HepG2 (cell line): ENCODE measurements around the gene TMEM250.

Experiments used
- CBFB ChIP-seq: sonication (generic); formaldehyde crosslinking; IDR thresholded peaks from 2 replicates; pipeline ENCODE4 v1.4.0; 2020; ENCODE audit warnings: missing genetic modification reagents
- ELK4 ChIP-seq: sonication (generic); formaldehyde crosslinking; IDR thresholded peaks from 2 replicates; pipeline ENCODE4 v1.9.0; 2021; ENCODE audit warnings: missing genetic modification reagents, borderline replicate concordance
- HNF4G ChIP-seq, 2 experiments: sonication (generic) in 1 of 2; formaldehyde crosslinking in 1 of 2; IDR thresholded peaks; 2 replicates each; pipeline versions ENCODE4 v1.4.0 to v1.6.1; 2011 to 2020; ENCODE audit warnings: borderline replicate concordance in 2 of 2, low read depth in 2 of 2, mild to moderate bottlenecking in 2 of 2, low read length in 1 of 2, missing genetic modification reagents in 1 of 2, moderate library complexity in 1 of 2
- JDP2 ChIP-seq: sonication (generic); formaldehyde crosslinking; IDR thresholded peaks from 2 replicates; pipeline ENCODE4 v1.8.1; 2022; ENCODE audit warnings: missing genetic modification reagents, borderline replicate concordance
- PAWR ChIP-seq: sonication (generic); formaldehyde crosslinking; IDR thresholded peaks from 2 replicates; pipeline ENCODE4 v1.4.0; 2020; ENCODE audit warnings: missing genetic modification reagents, mild to moderate bottlenecking, borderline replicate concordance
- POLR2AphosphoS5 ChIP-seq: IDR thresholded peaks from 2 replicates; pipeline ENCODE4 v1.6.1; 2012; ENCODE audit warnings: low read depth, low read length
- RBAK ChIP-seq: sonication (generic); formaldehyde crosslinking; IDR thresholded peaks from 2 replicates; pipeline ENCODE4 v1.5.1; 2020; ENCODE audit warnings: mild to moderate bottlenecking, missing genetic modification reagents
- ZBTB33 ChIP-seq: sonication (generic); formaldehyde crosslinking; IDR thresholded peaks from 2 replicates; pipeline ENCODE4 v1.4.0; 2020; ENCODE audit warnings: missing genetic modification reagents
- ZIK1 ChIP-seq: sonication (generic); formaldehyde crosslinking; IDR thresholded peaks from 2 replicates; pipeline ENCODE4 v1.5.0; 2020; ENCODE audit warnings: mild to moderate bottlenecking, low read depth, missing genetic modification reagents, borderline replicate concordance
- ZNF143 ChIP-seq: sonication (generic); formaldehyde crosslinking; IDR thresholded peaks from 2 replicates; pipeline ENCODE4 v1.4.0; 2020; ENCODE audit warnings: missing genetic modification reagents
- ZNF501 ChIP-seq: sonication (generic); formaldehyde crosslinking; IDR thresholded peaks from 2 replicates; pipeline ENCODE4 v1.5.1; 2020; ENCODE audit warnings: mild to moderate bottlenecking, moderate library complexity, missing genetic modification reagents
- ZNF589 ChIP-seq: sonication (generic); formaldehyde crosslinking; conservative IDR thresholded peaks from 2 replicates; pipeline ENCODE4 v1.8.0; 2022; ENCODE audit warnings: mild to moderate bottlenecking, moderate library complexity, missing genetic modification reagents
- ZNF780A ChIP-seq: sonication (generic); formaldehyde crosslinking; IDR thresholded peaks from 2 replicates; pipeline ENCODE4 v1.8.0; 2022; ENCODE audit warnings: mild to moderate bottlenecking, missing genetic modification reagents, moderate library complexity

- TF ChIP-seq JDP2 (CRISPR knock-in tag) = no peak
- no peak for TF ChIP-seq ZBTB33 (CRISPR knock-in tag)
- no peak for TF ChIP-seq ZNF780A (CRISPR knock-in tag)
- TF ChIP-seq ZIK1 (CRISPR knock-in tag) = no peak
- no peak for TF ChIP-seq PAWR (CRISPR knock-in tag)
- no peak for TF ChIP-seq ZNF589
- no peak for TF ChIP-seq ZNF143 (CRISPR knock-in tag)
- TF ChIP-seq HNF4G (IDR thresholded peaks at IDR 0.05; ENCODE audit: borderline replicate concordance, low read depth, low read length) = no peak
- no peak for TF ChIP-seq HNF4G (CRISPR knock-in tag; IDR thresholded peaks at IDR 0.05; ENCODE audit: borderline replicate concordance, low read depth)
- no peak for TF ChIP-seq ZNF501 (CRISPR knock-in tag)
- TF ChIP-seq RBAK (CRISPR knock-in tag) = no peak
- TF ChIP-seq CBFB = no peak
- no peak for TF ChIP-seq ELK4 (CRISPR knock-in tag)
- no peak for TF ChIP-seq POLR2AphosphoS5
These were observed 38.8 kb downstream of the TMEM250 start for GRCh38 chr9:136079916-136080246.
